COLO668 (cell line): ENCODE data around the gene OAS2.
"Not testable (repeated sequence)": the region's sequence is repeated elsewhere in the genome, so short reads cannot be mapped to it uniquely, and the experiment has no call there.

Source experiments
- DNase-seq: peaks from one replicate; lab custom pipeline; 2025; ENCODE audit not compliant: unreplicated experiment; lab: John Stamatoyannopoulos, UW

The OAS2 gene

GRCh38 chr12:112950701-112951100 lies 27.6 kb upstream of the OAS2 start:
- no peak for DNase-seq

DNA sequence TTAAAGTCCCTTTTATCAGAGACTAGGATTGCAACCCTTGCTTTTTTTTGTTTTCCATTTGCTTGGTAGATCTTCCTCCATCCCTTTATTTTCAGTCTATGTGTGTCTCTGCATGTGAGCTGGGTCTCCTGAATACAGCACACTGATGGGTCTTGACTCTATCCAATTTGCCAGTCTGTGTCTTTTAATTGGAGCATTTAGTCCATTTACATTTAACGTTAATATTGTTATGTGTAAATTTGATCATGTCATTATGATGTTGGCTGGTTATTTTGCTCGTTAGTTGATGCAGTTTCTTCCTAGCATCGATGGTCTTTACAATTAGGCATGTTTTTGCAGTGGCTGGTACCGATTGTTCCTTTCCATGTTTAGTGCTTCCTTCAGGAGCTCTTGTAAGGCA lies 21.2 kb upstream of the OAS2 start:
- not testable (repeated sequence) for DNase-seq

DNA sequence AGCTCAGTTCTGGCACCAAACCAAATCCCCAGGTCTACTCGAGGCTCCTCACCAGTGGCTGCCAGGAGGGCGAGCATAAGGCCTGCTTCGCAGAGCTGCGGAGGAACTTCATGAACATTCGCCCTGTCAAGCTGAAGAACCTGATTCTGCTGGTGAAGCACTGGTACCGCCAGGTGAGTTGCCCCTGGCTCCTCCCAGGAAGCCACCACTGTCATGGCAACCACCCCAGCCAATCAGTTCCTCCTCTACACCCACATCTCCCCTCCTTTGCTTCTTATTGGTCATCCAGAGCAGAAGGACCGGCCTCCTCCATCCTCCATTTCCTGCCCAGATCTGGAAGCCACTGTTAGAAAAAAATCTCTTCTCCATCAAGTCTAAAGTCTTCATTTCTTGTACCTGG lies 17.2 kb upstream of the OAS2 start:
- no peak for DNase-seq

DNA sequence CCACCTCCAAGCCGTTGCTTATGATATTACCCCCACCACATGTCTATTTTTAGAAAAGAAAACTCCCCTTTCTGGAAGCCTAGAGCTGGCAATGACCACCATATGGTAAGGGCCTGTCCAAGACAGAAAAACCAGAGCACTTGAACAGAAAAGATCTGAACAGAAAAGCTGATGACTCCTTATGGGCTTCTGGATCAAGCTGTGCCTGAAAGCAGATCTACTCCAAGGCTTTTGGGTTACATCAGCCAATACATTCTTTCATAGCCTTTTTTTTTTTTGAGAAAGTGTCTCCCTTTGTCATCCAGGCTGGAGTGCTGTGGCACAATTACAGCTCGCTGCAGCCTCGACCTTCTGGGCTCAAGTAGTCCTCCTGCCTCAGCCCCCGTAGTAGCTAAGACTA lies 16.8 kb upstream of the OAS2 start:
- no peak for DNase-seq

- no peak for DNase-seq
These were observed 15.8 kb upstream of the OAS2 start for GRCh38 chr12:112962561-112962960.

GRCh38 chr12:112963227-112963861 lies 15.0 kb upstream of the OAS2 start:
- no peak for DNase-seq

DNA sequence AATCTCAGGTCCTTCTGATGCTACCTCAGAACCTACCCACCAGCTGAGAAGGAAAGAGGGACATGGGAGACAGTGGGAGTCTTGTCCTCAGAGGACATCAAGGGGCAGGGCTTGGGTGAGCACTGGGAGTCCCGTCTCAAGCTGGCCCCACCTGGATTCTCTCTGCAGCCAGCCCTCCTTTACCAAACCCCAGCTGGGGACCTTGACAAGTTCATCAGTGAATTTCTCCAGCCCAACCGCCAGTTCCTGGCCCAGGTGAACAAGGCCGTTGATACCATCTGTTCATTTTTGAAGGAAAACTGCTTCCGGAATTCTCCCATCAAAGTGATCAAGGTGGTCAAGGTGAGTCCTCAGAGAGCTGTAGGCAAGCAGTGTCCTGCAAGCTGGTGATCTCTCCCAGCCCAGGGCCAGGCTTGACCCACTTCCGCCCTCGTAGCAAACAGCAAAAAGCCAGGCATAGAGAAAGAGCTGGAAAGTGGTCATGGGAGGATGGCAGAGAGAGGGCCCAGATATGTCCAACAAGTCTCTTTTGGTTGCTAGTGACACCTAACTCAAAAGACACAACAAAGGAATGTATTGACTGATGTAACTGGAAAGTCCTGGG lies 14.2 kb upstream of the OAS2 start:
- DNase-seq: no peak

GRCh38 chr12:112964915-112965314 lies 13.4 kb upstream of the OAS2 start:
- no peak for DNase-seq

DNA sequence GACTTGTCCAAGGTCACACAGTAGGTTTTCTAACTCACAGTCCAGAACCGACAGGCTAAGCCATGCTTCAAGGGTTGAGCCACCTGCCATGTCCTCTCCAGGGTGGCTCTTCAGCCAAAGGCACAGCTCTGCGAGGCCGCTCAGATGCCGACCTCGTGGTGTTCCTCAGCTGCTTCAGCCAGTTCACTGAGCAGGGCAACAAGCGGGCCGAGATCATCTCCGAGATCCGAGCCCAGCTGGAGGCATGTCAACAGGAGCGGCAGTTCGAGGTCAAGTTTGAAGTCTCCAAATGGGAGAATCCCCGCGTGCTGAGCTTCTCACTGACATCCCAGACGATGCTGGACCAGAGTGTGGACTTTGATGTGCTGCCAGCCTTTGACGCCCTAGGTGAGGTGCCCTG lies 12.7 kb upstream of the OAS2 start:
- no peak for DNase-seq

DNA sequence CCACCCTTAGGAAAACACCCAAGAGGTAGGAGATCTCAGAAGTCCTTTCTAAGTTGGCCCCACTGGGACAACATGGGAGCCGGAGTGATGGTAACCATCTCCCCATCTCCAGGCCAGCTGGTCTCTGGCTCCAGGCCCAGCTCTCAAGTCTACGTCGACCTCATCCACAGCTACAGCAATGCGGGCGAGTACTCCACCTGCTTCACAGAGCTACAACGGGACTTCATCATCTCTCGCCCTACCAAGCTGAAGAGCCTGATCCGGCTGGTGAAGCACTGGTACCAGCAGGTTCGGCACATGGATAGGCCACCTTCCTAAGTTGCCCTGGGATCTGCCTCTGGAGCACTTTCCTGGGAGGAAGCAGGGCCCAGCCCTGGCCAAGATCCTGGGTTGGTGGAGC lies 11.0 kb upstream of the OAS2 start:
- DNase-seq: no peak

- no peak for DNase-seq
These were observed 10.5 kb upstream of the OAS2 start for GRCh38 chr12:112967858-112968257.

DNA sequence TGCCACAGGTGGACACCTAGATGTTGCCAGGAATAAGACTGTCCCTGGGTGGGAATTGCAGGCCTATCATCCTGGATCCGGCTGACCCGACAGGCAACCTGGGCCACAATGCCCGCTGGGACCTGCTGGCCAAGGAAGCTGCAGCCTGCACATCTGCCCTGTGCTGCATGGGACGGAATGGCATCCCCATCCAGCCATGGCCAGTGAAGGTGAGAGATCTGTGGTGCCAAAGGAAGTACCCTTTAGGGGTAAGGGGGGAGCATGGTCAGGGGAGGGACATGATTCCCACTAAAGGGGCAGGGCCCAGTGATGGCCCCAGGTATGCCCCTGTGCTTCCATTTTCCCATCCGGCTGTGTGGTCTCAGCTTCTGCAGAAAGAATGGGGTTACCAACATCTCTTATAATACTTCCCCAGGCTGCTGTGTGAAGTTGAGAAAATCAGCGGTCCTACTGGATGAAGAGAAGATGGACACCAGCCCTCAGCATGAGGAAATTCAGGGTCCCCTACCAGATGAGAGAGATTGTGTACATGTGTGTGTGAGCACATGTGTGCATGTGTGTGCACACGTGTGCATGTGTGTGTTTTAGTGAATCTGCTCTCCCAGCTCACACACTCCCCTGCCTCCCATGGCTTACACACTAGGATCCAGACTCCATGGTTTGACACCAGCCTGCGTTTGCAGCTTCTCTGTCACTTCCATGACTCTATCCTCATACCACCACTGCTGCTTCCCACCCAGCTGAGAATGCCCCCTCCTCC lies 8.6 kb upstream of the OAS2 start:
- DNase-seq: no peak

DNA sequence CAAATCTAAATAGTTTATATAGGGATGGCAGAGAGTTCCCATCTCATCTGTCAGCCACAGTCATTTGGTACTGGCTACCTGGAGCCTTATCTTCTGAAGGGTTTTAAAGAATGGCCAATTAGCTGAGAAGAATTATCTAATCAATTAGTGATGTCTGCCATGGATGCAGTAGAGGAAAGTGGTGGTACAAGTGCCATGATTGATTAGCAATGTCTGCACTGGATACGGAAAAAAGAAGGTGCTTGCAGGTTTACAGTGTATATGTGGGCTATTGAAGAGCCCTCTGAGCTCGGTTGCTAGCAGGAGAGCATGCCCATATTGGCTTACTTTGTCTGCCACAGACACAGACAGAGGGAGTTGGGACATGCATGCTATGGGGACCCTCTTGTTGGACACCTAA lies 7.9 kb upstream of the OAS2 start:
- DNase-seq: no peak

DNA sequence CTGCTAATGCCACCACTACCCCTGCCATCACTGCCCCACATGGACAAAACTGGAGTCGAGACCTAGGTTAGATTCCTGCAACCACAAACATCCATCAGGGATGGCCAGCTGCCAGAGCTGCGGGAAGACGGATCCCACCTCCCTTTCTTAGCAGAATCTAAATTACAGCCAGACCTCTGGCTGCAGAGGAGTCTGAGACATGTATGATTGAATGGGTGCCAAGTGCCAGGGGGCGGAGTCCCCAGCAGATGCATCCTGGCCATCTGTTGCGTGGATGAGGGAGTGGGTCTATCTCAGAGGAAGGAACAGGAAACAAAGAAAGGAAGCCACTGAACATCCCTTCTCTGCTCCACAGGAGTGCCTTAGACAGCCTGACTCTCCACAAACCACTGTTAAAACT lies 7.1 kb upstream of the OAS2 start:
- no peak for DNase-seq

DNA sequence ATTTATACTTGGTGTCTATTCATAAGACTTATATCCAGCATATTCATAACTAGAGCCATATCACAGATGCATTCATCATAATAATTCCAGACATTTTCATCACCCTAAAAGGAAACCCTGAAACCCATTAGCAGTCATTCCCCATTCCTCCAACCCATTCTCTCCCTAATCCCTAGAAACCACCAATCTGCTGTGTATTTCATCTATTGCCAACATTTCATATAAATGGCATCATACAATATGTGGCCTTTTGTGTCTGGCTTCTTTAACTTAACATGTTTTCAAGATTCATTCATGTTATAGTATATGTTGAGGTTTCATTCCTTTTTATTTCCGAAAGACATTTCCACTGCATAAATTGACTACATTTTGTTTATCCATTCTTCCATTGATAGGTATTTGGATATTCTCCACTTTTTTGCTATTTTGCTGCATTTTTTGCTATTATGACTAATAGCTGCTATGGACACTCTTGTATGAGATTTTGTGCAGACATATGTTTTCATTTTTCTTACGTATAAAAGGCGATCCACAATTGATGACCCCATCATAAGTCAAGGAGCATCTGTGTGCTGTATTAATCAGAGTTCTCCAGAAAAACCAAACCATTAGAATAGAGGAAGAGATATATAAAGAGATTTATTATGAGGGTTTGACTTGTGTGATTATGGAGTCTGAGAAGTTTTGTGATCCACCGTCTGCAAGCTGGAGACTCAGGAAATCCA lies 5.1 kb upstream of the OAS2 start:
- no peak for DNase-seq

GRCh38 chr12:112973818-112974231 lies 4.5 kb upstream of the OAS2 start:
- no peak for DNase-seq

DNA sequence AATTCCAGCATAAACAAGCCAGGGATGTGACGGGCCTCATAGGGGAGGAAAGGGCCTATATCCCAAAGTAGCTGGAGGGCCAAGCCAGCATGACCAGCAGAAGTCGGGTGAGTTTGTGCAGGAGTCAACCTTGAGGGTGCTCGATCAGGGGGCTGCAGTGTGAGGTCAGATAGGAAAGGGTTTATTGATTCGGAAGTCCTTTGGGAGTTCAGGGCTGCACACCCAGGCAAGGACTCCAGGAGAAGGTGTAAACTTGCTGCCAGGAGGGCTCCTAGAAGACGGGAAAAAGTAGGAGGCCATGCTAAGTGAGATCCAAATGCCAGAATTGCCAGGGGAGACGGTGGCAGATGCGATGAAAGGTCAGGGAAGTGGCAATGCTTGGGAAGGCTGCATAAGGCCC lies 3.4 kb upstream of the OAS2 start:
- DNase-seq: no peak

DNA sequence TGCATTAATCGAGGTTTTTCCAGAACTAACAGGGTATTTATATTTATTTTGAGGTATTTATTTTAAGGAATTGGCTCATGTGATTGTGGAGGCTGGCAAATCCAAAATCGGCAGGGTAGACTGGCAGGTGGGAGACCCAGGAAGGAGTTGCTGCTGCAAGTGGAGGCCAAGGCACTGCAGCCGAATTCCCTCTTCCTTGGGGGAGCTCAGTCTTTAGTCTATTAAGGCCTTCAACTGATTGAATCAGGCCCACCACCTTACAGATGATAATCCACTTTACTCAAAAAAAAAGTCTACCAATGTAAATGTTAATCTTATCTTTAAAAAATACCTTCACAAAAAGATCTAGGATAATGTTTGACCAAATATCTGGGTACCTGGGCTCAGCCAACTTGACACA lies 1.2 kb upstream of the OAS2 start:
- DNase-seq: no peak

DNA sequence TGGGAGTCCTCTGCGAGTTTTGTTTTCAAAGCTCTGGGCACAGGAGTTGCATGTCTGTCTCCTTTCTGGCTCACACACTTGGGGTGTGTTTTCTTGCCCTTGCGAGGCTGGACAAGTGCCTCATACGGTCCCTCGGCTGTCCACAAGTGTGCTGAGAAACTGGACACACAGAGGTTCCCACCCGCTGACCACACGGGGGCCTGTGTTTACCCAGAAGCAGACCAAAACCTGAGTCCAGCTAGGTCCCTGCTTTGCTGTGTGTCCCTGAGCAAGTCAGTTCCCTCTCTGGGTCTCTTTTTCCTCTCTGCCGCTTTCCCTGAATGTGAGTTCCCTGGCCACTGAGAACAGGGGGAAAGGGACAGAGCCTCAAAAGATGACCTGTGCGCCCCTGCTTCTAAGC lies 678 bp upstream of the OAS2 start:
- DNase-seq: no peak

DNA sequence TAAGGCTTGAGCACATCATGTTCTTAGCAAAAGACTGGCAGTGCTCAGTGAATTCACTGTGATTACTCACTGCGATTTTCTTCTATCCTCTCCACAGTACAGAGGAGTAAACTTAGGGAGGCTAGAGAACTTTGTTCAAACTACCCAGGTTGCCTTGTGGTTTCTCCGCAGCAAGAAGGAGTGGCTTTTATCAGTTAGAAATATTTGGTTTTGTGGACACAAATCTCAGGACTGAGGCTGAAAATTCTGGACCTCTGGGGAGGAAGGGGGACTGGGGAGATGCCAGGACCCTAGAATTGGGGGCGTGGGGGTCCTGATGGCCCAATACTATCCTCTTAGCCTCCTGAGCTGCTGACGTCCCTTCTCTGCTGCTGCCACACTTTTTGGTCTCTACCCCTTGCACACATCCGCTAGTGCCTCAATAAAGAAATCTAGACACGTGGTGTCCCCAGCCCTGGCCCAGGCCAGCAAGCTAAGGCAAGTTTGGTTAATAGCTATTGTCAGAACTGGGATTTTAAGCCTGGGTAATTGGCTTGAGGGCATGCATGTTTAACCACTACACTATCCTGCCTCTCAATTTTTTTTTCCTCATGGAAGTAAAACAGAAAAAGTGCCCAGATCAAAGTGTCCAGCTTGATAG lies 842 bp downstream of the OAS2 start:
- no peak for DNase-seq

DNA sequence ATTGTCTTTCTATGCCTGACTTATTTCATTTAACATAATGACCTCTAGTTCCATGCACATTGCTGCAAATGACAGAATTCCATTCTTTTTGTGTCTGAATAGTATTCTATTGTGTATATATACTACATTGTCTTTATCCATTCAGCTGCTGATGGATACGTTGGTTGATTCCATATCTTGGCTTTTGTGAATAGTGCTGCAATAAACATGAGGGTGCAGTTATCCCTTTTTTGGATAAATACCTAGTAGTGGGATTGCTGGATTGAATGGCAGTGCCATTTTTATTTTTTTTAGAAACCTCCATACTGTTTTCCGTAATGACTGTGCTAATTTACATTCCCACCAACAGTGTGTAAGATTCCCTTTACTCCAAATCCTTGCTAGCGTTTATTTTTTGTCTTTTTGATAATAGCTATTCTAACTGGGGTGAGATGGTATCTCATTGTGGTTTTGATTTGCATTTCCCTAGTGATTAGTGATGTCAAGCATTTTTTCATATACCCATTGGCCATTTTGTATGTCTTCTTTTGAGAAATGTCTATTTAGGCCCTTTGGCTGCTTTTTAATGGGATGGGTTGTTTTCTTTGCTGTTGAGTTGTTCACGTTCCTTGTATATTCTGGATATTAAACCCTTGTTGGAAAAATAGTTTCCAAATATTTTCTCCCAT lies 2.3 kb downstream of the OAS2 start:
- DNase-seq: no peak
